ENCODE measurements around the gene KCNN3.

- TF ChIP-seq EZH2 (IDR thresholded peaks at IDR 0.05; ENCODE audit: low read length, unreplicated experiment) = no peak
- TF ChIP-seq EZH2phosphoT487 (IDR thresholded peaks at IDR 0.05; ENCODE audit: borderline replicate concordance, low read length) = no peak
Measured at GRCh38 chr1:154753426-154753825, 116.7 kb downstream of the KCNN3 start.
